ENCODE measurements around the gene GALNT16. TPM values are rescaled to one million over a fixed set of nuclear protein-coding genes. Genes with fewer than 3 reads are reported as not detected.

The GALNT16 gene
- total and polyA plus RNA-seq, 2 donors (not counting 3 experiments of a cell fraction or from before 2014, with no cell fraction given): 0.39 to 0.49 TPM

GRCh38 chr14:69259168-69259526 lies 811 bp upstream of the GALNT16 start:
- Histone ChIP-seq H3K79me2 (ENCODE audit: control insufficient read depth, insufficient read depth, low read length) (no peaks in the 10 kb centered on the region), H2AFZ (ENCODE audit: low read depth, low read length) (peak overlapping the region; percentile 62), H3K4me1 (ENCODE audit: control insufficient read depth, extremely low read depth, insufficient read depth, low read length) (peaks cover 20% of the 10 kb centered on the region), H4K20me1 (replicated peaks; ENCODE audit: control insufficient read depth, extremely low read depth, insufficient read depth, low read length) (no peaks in the 10 kb centered on the region), H3K4me3 (replicated peaks in 1 of 3; ENCODE audit: insufficient read depth in 1 of 3, low read depth in 1 of 3, low read length in 3 of 3) (peak overlapping the region in 1 of 3 experiments; percentile 19), H3K9me3 (replicated peaks; ENCODE audit: control insufficient read depth, insufficient read depth, low read length) (no peaks in the 10 kb centered on the region), H3K27me3 (ENCODE audit: control insufficient read depth in 2 of 2, insufficient read depth in 2 of 2, low read length in 2 of 2) (peaks cover 25 to 30% of the 10 kb centered on the region in 2 experiments), H3K27ac (ENCODE audit: insufficient read depth, low read depth, low read length) (no peak overlapping the region), H3K9ac (replicated peaks; ENCODE audit: extremely low read depth, insufficient read depth, low read length) (no peak overlapping the region), H3K36me3 (ENCODE audit: control insufficient read depth in 2 of 2, extremely low read depth in 1 of 2, insufficient read depth in 2 of 2, low read length in 2 of 2) (no peaks in the 10 kb centered on the region), H3K4me2 (ENCODE audit: insufficient read depth, low read length) (peak overlapping the region; percentile 64), H3K9me1 (replicated peaks; ENCODE audit: control insufficient read depth, extremely low read depth, insufficient read depth, low read length) (no peaks in the 10 kb centered on the region)
- dilution Hi-C loops (cut with MboI; ENCODE audit: extremely low pct_ligation_motif_present, low sequenced_read_pairs): no loop called here
- TF ChIP-seq CTCF (IDR thresholded peaks at IDR 0.05; ENCODE audit: extremely low read depth in 1 of 2, insufficient read depth in 1 of 2, low read depth in 1 of 2, low read length in 2 of 2) (no peak), FOS (IDR thresholded peaks at IDR 0.05; ENCODE audit: borderline replicate concordance, insufficient read depth, low read length) (no peak), GATA2 (IDR thresholded peaks at IDR 0.05; ENCODE audit: insufficient read depth, insufficient read length, low read depth, low read length) (no peak), MYC (IDR thresholded peaks at IDR 0.05; ENCODE audit: low read depth, low read length) (no peak), JUN (IDR thresholded peaks at IDR 0.05; ENCODE audit: borderline replicate concordance, insufficient read depth, insufficient read length, low read depth) (no peak), EZH2 (IDR thresholded peaks at IDR 0.05; ENCODE audit: borderline replicate concordance, low read depth, low read length, severe bottlenecking) (no peak), MAX (IDR thresholded peaks at IDR 0.05; ENCODE audit: insufficient read depth, insufficient read length) (no peak), POLR2A (IDR thresholded peaks at IDR 0.05; ENCODE audit: low read depth, low read length) (no peak), POLR2AphosphoS5 (IDR thresholded peaks at IDR 0.05; ENCODE audit: insufficient read depth, low read depth, low read length) (no peak)
- DNase-seq (ENCODE audit: low read depth, low spot score) (no peak), FAIRE-seq (no peak)
- intact Hi-C loops (cut with micrococcal nuclease): no loop called here
- BruUV-seq (replicated peaks): no TSS peak
- POLR2A ChIA-PET: no interaction called here
- CTCF ChIA-PET: interaction anchor here (0.7 to 2.0 kb wide), 4 partner anchors 60 to 88 kb away, joined by 3 to 11 read pairs (median 3); no protein-coding TSS in a partner anchor

Data from endothelial cell of umbilical vein (primary cell).